Dermis blood vessel endothelial cell (primary cell): ENCODE data around the gene CAPN14. TPM values are rescaled to one million over a fixed set of nuclear protein-coding genes. Genes with fewer than 3 reads are reported as not detected.

Source experiments
- DNase-seq: peaks from one replicate; pipeline ENCODE4 v3.0.0; 2010
- total RNA-seq: library from RNA; depleted of rRNA; stranded (reverse); fragments of >200 nt; gene quantifications from 2 replicates; pipeline ENCODE4 v1.2.3, GENCODE V29; 2014

Gene CAPN14, protein sequence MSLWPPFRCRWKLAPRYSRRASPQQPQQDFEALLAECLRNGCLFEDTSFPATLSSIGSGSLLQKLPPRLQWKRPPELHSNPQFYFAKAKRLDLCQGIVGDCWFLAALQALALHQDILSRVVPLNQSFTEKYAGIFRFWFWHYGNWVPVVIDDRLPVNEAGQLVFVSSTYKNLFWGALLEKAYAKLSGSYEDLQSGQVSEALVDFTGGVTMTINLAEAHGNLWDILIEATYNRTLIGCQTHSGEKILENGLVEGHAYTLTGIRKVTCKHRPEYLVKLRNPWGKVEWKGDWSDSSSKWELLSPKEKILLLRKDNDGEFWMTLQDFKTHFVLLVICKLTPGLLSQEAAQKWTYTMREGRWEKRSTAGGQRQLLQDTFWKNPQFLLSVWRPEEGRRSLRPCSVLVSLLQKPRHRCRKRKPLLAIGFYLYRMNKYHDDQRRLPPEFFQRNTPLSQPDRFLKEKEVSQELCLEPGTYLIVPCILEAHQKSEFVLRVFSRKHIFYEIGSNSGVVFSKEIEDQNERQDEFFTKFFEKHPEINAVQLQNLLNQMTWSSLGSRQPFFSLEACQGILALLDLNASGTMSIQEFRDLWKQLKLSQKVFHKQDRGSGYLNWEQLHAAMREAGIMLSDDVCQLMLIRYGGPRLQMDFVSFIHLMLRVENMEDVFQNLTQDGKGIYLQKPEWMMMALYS
- total RNA-seq, result 0.05 TPM in 1 of 2 replicates, not detected in the other

DNA sequence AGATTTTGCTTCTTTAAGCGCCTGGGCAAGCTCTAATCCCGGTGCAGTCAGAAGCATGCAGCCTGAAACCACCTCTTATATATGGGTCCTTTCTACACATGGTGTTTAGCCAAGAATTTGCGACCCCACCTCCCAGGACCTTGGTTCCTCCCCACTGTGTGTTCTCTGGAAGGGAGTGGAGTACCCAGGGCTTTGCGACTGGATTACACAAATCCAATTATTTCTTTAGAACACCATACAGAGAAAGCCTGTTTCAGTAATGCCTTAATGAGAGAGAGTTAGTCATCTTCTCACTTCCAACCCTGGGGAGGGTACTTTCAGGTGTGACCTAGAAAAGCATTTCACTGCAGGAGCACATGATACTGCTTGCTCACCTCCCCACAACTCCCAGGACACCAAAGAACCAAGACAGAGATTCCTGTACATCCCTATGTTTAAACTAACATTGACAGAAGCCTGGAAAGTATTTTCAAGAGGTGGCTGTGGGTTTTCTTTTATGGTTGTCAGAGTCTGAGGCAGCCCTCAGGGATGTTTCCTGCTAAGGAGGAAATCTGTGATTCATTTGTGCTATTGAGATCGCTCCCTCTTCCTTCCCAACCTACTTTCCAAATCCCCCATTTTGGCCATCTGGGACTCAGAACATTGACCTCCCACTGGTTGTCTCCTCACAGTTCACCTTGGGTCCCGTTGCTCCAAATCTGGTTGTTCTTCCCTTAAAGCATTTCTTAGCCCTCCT is at the start of gene CAPN14:
Gene CAPN14, minus strand, starts transcription at position 51 of the 736 bp plus-strand sequence. CDS start 12,068 bp downstream, outside the sequence.
- DNase-seq, result no peak

DNA sequence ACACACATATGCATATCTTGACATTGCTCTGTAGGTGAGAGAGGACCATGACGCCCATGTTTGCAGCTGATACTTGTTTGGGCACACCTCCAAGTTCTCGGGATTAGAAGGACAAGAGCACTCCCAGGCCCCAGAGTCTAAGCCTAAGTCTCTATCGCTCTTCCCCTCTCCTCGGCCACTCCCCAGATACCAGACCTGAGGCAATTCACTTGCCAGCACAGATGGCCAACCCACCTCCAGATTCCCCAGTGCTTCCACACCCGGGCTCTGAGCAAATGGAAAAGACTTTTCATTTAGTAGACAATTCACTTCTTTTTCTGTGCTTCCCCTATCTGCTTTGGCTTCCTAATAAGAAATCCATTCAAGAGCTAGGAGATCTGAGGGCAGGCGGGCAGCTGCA is 49.5 kb upstream of the CAPN14 start:
- no peak for DNase-seq

DNA sequence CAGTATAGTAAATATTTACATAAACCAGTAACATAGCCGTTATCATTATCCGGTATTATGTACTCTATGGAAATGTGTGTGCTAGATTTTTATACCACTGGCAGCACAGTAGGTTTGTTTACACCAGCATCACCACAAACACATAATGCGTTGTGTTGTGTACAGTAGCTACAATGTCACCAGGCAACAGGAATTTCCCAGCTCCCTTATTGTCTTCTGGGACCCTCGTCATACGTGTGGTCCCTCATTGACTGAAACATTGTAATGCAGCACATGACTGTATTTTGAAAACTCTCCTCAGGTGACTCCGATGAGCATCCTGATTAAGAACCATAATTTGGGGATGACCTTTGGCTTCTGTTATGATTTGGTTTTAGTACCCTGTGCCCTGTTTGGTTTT is 47.9 kb upstream of the CAPN14 start:
- no peak for DNase-seq

DNA sequence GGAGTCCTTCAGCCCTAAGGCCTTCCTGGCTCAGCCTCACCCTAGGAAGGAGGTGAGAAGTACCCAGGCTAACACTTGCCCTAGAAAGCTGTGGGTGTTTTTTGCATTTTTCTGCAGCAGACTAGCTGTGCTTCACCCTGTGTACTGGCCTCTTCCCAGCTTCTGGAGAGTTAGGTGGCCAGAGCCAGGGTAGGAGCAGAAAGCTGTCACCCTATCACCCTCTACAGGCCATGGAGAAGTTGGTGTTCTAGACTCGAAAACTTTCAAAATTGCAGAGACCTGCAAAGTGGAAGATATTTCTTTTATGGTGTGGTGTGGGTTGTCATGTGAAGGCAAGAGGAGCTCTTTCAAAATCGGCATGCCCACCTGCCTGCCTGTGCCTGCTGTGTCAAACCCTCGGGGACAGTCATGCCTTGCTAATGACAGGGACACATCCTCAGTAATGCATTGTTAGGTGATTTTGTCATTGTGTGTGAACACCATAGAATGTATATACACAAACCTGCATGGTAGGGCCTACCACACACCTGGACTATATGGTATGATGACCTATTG is 46.4 kb upstream of the CAPN14 start:
- DNase-seq, result no peak

DNA sequence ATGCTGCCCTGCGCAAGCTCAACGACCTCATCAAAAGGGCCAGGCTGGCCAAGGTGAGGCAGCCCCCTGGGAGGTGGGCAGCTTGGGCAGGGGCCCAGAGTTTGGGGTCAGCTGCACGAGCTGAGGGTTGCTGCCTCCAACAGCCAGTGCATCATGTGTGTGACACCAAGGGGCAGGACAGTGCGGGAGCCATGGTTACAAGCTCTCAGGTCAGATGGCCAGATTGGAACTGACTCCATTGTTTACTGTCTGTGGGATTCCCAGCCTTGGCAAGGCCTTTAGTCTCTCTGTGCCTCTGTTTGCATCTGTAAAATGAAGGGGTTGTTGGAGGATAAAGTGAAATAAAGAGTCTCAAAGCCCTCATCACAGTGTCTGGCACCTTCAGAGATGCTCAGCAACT is 43.6 kb upstream of the CAPN14 start:
- DNase-seq, result no peak

DNA sequence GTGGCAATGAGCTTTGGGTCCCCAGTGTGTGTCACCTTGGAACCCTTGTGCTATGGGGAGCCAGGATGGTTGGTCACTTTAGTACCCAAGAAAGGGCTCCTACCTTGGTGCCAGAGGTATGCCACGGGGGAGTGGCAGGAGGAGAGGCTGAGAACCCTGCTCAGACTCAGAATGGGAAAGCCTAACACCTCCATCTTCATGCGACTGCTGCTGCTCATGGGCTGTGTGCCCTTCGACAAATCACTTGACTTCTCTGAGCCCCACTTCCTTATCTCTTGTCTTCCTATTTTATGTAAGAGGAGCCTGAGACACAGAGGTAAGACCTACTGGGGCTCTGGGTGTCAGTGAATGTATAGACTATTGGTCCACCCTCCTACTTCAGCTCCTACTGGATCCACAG is 41.8 kb upstream of the CAPN14 start:
- no peak for DNase-seq

DNA sequence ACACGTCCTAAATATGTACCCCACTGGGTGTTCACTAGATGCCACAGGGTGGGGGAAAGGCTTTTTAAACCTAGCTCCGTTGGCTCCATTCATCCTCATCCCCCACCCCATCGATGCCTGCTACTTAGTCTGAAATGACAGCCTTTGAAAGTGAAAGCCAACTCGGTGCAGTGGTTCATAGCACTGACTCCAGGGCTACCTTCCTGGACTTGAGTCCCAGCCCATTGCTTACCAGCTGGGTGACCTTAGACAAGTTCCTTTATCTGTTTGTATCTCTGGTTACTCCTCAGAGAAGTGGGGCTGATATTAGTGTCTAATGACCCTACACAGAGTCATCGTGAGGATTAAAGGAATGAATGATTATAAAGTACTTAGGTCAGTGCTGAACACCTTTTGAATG is 41.0 kb upstream of the CAPN14 start:
- DNase-seq, result no peak

DNA sequence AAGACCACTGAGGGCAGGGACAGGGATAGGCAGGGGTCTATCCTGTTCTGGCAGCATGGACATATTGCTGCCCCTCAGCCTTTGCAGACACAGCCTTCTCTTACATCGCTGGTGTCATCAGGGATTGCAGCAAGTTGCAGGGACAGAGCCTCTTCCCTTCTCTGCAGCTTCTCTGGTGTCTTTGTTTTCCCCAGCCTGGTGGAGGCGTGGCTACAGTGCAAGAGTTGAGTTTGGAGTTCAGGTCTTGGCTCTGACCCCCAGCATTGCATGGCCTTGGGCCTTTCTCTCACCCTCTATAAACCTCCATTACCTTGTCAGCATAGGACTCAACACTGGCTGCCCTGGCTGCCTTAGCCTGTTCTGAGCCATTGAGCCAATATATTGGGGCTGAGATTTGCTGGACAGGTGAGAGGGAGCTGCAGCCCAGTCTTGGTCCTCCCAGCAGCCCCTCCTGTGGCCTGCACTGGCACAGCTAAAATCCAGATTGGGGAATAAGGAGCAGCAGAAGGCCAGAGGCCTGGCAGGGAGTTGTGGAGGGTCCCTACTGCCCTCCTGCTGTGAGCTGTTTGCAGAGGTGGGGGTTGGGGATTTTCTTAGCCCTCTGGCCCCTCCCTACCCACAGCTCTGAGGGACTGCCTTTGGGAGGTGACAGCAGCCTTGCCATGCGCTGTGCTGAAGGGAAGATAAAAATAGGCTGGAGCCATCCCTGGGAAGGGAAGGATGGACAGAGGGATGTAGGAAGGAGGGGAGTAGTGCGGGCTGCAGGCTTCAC is 39.5 kb upstream of the CAPN14 start:
- no peak for DNase-seq

DNA sequence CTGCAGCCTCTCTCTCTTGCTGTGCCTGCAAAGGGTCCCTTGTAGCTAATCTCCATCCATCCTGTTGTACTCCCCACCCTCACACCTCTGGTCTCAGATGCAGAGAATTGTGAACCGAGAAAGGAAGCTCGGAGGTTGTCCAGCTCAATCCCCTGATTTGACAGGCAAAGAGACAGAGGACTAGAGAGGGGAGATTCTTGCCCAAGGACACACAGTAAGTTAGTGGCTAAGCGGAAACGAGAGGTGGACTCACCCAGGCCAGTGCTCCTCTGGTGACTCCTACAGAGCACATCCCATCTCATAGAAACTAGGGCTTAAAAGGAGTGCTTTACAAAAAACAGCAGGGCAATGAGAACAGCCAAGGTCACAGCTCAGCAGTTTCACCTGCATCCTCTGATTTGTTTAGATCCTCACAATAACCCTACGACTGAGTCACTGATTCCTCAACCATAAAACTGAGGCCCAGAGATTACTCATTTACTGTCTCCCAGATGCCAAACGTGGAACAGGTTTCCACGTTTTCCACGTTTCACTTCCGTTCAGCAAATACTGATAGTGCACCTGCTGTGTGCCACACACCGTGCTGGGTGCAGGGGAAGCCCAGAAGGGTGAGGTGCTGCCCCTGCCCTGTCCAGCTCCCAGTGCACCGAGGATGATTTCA is 38.7 kb upstream of the CAPN14 start:
- no peak for DNase-seq

DNA sequence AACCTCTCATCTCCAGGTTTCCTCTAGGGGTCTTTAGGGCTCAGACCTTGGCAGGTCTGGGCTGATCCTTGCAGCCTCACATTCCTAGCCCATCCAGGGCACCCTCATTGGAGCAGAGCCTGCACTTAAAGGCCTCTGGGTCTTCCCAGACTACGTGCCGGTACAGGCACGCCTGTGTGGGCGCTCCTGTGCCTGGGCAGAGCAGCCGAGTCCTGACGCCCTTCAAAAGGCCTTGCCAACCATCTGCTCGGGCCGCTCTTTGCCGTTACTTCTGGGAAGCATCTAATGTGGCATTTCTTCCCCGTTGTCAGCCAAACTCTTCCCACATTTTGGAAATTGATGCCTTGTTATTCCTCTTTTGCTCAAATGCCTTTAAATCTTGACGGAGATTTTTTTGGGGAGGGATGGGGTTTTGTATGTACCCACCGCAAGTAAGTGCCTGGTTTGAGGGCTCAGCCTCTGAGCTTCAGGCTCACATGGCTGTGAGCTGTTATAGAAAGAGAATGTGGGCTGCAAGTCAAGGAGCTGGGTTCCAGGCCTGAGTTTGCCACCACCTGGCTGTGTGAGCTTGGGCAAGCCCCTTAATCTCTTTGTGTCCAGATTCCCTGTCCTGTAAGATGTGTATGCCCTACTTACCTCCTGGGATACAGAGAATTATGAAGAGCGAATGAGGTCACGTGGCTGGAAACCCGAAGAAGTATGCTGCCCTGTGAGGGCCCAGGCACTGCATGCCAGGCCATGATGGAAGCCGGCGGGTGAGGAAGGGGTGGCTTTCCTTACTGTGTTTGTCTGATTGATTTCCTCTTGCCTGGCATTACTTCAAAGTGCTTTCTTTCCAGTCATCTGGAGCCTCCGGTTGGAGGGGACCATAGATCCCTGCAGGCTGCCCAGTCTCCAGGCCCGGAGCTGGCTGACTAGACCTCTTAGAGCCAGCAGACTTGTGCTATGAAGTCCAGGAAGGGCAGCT is 37.2 kb upstream of the CAPN14 start:
- no peak for DNase-seq

DNA sequence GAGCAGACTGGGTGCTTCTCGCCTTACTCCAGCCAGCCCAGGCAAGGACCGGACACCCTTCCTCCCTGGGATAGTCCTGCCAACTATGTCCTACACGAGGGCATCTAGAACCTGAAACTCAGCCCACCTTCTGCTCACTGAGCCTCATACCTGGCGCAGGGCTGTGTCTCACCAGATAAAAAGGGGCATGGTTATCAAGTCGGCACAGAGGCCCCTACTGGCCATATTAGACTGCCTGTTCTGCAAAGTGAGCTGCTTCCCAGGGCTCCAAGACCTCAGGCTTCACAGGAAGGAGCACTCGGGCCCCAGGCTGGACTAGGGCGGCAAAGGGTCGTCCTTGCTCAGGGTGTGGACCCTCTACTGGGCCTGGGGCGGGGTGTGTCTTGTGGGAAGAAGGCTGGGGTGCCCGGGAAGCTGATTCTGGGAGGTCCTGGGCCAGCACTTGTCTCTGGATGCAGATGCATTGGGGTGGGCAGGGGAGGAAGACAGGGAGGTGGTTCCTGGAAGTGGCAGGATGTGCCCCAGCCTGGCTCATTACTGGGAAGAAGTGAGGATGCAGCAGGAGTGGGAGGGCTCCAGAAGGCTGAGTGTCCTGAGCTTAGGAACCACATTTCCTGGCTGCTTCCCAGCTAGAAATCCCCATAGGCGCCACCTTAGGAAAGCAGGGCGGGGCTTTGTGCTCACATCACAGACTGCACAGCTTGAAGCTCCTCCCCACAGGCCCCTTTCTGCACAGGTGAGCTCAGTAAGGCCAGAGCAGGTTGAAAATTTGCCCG is 36.2 kb upstream of the CAPN14 start:
- DNase-seq, result no peak

DNA sequence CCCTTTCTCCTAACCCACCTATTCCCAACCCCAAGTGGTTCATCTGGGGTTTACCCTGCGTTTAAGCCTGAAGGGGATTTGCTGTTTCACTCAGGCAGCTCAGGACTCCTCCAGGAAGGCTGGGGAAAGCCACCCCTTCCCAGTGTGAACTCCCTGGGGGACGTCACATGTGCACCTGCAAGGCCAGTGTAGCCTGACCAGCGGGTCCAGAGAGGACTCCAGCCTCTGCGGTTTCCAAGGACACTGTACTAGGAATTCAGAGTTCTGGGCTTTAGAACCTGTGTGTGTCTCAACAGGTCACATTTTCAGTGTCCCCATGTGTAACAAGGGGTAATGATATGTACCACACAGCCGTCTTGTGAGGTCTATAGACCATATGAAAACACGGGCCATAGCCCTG is 34.5 kb upstream of the CAPN14 start:
- no peak for DNase-seq

DNA sequence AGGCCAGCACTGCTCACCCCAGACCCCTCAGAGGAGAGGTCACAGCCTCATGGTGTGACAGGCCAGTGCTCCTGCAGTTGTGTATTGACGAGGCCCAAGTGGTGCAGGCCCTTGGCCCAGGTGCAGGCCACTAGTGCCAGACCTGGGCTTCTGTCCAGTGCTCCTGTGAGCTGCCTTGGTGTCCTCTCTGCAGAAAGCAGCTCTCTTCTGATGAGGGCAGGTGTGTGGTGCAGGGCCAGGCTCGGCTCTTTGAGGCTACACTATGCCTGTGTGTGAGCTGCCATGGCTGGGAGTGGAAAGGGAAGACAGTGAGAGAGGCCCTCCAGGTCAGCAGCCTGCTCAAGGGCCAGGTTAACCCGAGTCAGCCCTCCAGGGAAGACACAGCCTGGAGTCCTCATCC is 33.7 kb upstream of the CAPN14 start:
- DNase-seq, result no peak

DNA sequence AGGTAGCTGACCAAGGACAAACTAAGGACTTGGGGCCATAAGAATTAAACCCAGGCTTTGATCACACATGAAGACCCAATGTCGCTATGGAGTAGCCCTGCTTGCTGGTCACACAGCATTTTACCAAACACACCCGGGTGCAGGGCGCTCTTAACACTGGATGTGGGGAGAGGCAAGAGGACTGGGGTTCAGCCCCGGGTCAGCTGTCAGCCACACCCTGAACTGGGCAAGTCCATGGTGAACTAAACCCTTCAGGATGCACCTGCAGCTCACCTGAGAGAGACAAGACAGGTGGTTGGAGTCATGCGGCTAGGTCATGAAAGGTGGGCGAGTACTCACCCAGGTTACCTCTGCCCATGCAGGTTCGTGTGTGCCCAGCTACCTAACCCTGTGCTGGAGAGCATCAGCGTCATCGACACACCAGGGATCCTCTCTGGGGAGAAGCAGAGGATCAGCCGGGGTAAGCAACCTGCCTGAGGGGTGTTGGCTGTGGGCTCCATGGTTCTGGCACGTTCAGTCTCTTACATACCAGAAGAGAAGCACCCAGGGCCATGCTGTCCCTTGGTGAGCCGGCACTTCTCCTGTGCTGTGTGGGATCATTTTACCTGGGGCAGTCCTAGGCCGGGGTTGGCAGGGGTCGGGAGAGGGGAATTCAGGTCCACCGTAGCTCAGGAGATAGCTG is 31.8 kb upstream of the CAPN14 start:
- DNase-seq, result no peak

DNA sequence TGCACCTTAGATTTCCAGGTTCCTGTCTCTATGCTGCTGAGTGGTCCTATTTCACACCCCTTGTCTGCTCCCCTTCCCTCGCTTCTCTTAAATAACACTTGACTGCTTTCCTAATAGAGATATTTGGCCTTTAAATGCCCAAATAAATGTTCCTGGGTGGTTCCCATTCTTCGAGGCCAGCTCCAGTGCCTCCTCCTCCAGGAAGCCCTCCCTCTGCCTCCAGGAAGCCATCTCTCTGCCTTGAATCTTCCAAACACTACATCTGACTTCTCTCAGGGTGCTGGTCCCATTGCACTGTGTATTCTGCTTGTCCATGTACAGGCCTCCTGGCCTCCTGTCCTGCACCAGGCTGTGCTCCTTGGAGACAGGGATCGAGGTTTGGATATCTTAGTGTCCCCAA is 30.8 kb upstream of the CAPN14 start:
- no peak for DNase-seq

DNA sequence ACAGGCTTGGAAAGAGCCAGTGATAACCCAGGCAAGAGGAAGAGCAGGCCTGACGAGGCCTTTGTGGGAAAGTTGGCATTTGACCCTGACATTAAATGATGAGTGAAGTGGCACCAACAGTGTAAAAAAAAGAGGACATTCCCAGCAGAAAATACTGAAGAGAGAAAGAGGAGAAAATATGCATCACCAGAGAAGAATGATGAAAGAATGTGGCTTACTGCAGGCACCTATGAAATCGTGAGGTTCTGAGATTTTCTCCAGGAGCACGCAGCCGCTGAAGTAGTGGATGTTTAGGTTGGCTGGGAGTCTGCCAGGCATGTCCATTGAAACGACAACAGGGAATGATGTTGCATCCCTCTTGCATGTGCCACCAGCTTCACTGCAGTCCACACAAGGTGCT is 30.4 kb upstream of the CAPN14 start:
- no peak for DNase-seq

DNA sequence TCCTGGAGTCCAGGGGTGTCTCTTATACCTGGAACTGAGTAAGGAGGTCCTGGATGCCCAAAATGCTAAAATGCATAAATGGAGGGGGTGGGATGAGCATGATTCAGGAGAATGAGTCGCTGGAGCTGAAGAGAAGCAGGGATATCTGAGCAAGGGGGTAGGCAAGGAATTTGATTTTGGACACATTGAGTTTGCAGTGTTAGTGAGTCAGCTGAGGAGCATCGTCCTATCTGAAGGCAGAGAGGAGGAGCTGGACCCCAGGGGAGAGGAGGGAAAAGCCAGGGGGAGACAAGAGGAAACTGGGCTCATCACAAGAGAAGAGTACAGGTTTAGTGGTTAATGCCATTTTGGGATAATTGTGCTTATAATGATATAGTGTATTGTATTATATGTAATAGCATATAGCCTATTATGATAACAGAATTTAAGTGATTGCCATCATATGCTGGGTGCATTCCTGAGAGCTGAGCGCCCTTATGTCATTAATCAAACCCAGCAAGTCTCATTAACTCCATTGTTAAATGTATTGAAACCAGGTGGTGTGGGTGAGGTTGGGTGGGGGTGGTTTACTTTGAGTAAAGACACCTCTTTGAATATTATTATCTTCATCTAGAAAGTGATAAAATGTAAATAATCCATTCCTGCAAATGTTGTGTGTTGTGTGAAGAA is 29.0 kb upstream of the CAPN14 start:
- no peak for DNase-seq

DNA sequence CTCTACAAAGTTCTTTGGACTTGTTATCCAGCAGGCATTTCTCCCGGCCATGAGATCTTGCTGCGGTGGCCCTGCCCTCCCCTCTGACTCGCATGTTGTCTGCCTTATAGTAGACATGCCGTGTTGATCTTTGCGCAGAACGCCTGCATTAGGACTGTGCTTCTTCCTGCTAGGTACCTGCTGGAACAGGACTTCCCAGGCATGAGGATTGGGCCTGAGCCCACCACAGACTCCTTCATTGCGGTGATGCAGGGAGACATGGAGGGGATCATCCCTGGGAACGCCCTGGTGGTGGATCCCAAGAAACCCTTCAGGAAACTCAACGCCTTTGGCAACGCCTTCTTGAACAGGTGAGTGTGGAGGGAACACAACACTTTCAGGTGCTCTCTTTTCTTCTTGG is 26.8 kb upstream of the CAPN14 start:
- DNase-seq, result no peak

DNA sequence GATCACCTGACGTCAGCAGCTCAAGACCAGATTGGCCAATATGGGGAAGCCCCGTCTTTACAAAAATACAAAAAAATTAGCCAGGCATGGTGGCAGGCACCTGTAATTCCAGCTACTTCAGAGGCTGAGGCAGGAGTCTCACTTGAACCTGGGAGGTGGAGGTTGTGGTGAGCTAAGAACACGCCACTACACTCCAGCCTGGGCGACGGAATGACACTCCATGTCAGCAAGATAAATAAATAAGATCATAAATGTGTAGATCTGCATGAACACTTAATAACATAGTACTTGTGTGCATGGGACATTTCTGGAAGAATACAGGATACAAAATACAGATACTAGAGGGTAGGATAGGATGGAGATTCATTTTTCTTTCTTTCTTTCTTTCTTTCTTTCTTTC is 25.7 kb upstream of the CAPN14 start:
- no peak for DNase-seq
